NAMALWA (cell line): ENCODE data around the gene ZNF407.

Source experiments
- DNase-seq: peaks from one replicate; pipeline ENCODE4 v3.0.0-alpha.2; 2015; ENCODE audit warnings: low spot score

Gene ZNF407

GRCh38 chr18:74828200-74828599 is 230.5 kb downstream of the ZNF407 start:
- no peak for DNase-seq

- DNase-seq = no peak
Measured at GRCh38 chr18:74831571-74832250, 234.0 kb downstream of the ZNF407 start.

GRCh38 chr18:74832381-74832780 is 234.7 kb downstream of the ZNF407 start:
- no peak for DNase-seq

- DNase-seq = no peak
Measured at GRCh38 chr18:74832999-74833398, 235.3 kb downstream of the ZNF407 start.

- DNase-seq = no peak
Measured at GRCh38 chr18:74834424-74835309, 237.0 kb downstream of the ZNF407 start.

GRCh38 chr18:74836296-74837139 is 238.8 kb downstream of the ZNF407 start:
- DNase-seq = no peak

- DNase-seq = no peak
Measured at GRCh38 chr18:74840492-74841167, 243.0 kb downstream of the ZNF407 start.

GRCh38 chr18:74841248-74841647 is 243.6 kb downstream of the ZNF407 start:
- DNase-seq = no peak

GRCh38 chr18:74849301-74849700 is 251.6 kb downstream of the ZNF407 start:
- no peak for DNase-seq

- DNase-seq = no peak
Measured at GRCh38 chr18:74856434-74856833, 258.8 kb downstream of the ZNF407 start.

GRCh38 chr18:74856928-74857327 is 259.3 kb downstream of the ZNF407 start:
- no peak for DNase-seq

- no peak for DNase-seq
Measured at GRCh38 chr18:74857901-74858300, 260.2 kb downstream of the ZNF407 start.

GRCh38 chr18:74861154-74861553 is 263.5 kb downstream of the ZNF407 start:
- no peak for DNase-seq

- no peak for DNase-seq
Measured at GRCh38 chr18:74862094-74862493, 264.4 kb downstream of the ZNF407 start.

- DNase-seq = no peak
Measured at GRCh38 chr18:74866577-74866976, 268.9 kb downstream of the ZNF407 start.

GRCh38 chr18:74868461-74868860 is 270.8 kb downstream of the ZNF407 start:
- DNase-seq = no peak

- no peak for DNase-seq
Measured at GRCh38 chr18:74869904-74870863, 272.5 kb downstream of the ZNF407 start.

GRCh38 chr18:74870950-74871349 is 273.3 kb downstream of the ZNF407 start:
- DNase-seq = no peak

- no peak for DNase-seq
Measured at GRCh38 chr18:74873629-74874028, 276.0 kb downstream of the ZNF407 start.

GRCh38 chr18:74874351-74874750 is 276.7 kb downstream of the ZNF407 start:
- no peak for DNase-seq
